ENCODE results near the gene PNKP. TPM values are rescaled to one million over a fixed set of nuclear protein-coding genes. Genes with fewer than 3 reads are reported as not detected.

The PNKP gene
- 10 to 100 TPM; 86.7 to 93.1 TPM for total RNA-seq

DNA sequence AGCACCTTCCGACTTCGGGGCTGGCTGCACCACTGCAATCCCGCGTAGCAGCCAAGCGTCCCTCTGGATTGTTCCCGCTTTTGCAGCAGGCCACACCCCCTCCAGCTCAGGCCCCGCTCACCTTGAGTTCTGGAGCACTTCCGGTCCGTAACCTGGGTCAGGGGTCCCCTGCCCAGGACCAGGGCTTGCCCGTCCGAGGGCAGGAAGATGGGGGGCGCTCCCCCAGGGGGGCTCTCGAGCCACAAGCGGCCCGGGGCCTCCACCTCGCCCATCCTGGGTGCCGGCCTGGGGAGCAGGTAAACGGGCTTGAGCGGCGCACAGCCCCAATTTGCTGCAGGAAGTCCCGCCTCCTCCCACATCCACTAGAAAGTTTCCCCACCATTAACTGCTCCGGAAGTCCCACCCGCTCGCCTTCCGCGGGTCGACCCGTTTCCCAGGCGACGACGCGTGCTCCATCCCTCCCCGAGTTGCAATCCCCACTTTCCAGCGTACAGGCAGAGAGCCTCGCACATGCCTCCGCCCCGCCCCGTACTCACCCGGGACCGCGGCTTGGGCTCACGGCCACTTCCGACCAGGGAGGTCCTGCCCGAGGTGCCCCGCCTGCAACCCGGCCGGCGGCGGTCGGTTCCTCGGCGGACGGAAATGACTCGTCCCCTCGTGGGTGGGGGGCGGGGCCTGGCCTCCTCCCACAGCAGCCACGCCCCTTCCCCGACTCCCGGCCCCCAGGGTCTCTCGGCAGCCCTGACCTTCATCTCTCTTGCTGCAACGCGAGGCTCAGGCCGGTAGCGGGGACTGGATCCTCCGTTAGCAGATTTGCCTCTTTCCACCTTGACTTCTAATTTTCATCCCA is at the start of gene PNKP:
Gene PNKP (minus strand): TSS at position 644 of the 850 bp plus-strand sequence. CDS start 372 bp downstream, at position 272.
- CTCF ChIA-PET = interaction anchor here (0.6 kb wide), 1 partner anchor 469 kb away, joined by 5 read pairs; no protein-coding TSS in a partner anchor
- POLR2A ChIA-PET = interaction anchor here (0.5 to 1.4 kb wide), 7 partner anchors 9 to 71 kb away, joined by 3 to 9 read pairs (median 4); partner anchors contain the start of gene PTOV1

DNA sequence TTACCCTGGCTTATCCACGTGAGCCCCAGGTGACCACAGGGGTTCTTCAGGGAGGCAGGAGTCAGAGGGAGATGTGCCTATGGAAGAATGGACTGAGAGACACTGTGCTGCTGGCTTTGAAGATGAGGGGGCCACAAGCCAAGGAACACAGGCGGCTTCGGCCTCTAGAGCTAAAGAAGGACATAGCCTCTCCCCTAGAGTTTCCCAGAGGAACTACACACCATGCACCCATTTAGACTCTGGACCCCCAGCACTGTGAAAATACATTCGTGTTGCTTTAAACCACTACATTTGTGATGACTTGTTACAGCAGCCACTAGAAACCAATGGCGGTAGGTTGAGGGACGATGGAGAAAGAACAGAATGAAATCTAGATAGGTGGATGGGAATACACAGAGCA is 47.9 kb upstream of the PNKP start:
- ChIA-PET CTCF (interaction anchor here (1.0 to 2.6 kb wide), 2 partner anchors 14 to 23 kb away, joined by 4 to 13 read pairs; partner anchors contain the start of genes ATF5 and NUP62), POLR2A (no interaction called here)

DNA sequence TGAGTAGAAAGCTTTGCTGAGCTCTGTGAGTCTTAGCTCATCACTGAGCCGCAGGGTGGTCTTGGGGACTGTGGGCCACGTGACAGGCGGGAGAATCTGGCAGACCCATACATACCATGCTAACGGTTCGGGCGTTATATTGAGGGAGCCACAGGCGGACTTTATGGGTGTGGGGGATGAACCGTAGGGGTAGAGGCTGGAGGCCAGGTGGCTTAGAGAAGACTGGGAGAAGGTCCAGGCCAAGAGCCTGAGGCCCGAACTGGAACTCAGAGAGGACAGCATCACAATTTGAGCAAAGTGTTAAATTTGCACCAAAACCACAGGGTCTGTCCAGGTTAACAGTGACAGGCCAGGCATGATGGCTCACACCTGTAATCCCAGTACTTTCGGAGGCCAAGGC is 46.3 kb upstream of the PNKP start:
- ChIA-PET POLR2A (no interaction called here), CTCF (interaction anchor here (1.0 to 2.6 kb wide), 3 partner anchors 9 to 15 kb away, joined by 3 to 13 read pairs (median 3); partner anchors contain the start of genes ATF5 and NUP62)

DNA sequence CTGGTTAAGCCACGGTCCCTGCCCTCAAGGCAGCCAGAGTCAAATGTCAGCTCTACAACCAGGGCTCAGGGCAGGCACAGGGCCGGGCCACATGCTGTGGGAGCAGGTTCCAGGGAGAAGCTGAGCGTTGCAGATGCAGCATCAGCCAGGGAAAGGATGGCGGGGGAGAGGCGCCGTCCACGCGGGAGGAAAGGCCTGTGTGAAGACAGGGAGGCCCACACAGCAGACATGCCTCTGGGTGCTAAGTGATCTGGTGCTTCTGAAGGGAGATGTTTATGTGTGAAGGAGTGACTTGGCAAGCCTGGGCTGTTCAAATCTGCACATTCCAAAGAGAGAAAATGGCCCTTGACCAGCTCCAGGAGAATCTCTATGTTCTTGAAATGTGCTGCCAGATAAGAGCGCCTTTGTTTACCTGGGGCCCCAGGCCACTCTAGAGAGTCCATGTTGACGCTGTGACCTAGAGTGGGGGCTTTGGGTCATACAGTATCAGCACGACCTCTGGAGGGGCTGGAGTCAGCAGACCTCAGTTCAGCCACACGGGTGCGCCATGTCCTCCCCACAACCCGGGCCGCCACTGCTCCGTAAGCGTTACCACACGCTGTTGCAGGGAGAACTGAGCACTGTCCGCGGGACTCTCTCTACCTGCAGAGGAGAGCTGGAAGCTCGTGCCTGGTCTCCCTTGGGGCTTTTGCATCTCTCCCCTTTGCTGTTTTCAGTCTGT is 45.7 kb upstream of the PNKP start:
- POLR2A ChIA-PET = interaction anchor here (0.8 kb wide), 1 partner anchor 26 kb away, joined by 3 read pairs; no protein-coding TSS in a partner anchor

DNA sequence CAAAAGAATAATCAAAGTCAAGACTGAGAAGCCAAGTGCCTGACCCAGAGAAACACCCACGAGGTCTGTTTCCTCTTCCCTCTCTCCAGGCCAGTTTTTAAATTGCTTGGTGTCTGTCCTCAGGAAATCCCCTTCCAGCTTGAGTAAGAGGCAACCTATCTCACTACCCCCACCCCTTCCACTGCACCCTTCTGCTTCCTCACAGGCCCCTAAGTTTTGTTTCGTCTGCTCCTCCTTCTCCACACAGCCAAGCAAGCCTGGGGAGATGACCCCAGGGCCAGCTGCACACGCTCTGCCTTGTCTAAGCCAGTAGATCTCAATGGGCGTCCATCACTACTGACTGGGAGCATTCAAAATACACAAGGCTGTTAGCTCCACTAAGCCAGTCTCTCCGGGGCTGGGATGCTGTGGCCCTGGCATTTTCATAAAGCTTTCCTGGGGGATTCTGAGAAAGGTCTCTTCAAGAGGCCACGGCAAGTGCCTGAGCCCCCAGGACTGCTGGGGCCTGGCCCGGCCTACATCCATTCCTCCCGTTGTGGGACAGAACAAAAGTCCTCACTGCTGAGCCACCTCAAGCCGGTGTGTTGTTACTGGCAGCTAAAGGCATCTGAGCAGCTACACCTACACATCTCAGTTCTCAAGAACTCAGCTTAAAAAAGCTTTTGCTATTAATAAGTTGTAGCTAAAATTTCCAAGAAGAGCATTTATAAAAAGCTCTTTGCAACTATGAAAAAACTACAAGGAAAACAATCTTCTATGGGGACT is 44.2 kb upstream of the PNKP start:
- POLR2A ChIA-PET = interaction anchor here (0.6 to 1.4 kb wide), 7 partner anchors 9 to 611 kb away, joined by 3 to 13 read pairs (median 7); partner anchors contain the start of genes ATF5, IL4I1 and NUP62
- CTCF ChIA-PET = interaction anchor here (0.7 to 3.5 kb wide), 6 partner anchors 9 to 224 kb away, joined by 3 to 11 read pairs (median 6); no protein-coding TSS in a partner anchor

More for the DNA sequence above, 45.7 kb upstream of the PNKP start:
- CTCF ChIA-PET = interaction anchor here (1.4 to 2.6 kb wide), 2 partner anchors 10 to 16 kb away, joined by 3 to 13 read pairs; partner anchors contain the start of genes ATF5 and NUP62

DNA sequence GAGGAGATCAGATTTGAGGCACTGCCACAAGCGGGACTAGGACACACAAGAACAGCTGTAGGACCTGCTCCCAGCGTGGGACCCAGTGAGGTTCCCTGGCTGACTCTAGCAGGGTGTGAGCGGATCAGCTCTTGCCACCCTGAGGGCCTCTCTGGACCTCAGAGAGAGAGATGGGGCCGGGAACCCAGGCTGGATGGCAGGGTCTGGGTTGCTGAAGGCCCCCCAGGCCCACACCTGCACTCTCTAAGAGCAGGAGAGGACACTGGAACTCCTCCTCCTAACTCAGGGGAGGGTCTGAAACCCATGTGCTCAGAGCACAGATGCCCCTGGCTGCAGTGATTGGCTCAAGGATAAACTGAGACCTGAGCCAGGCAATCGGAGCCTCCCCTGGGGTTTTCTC is 42.8 kb upstream of the PNKP start:
- ChIA-PET POLR2A (no interaction called here), CTCF (interaction anchor here (0.9 to 3.5 kb wide), 3 partner anchors 10 to 27 kb away, joined by 3 to 11 read pairs (median 3); no protein-coding TSS in a partner anchor)

DNA sequence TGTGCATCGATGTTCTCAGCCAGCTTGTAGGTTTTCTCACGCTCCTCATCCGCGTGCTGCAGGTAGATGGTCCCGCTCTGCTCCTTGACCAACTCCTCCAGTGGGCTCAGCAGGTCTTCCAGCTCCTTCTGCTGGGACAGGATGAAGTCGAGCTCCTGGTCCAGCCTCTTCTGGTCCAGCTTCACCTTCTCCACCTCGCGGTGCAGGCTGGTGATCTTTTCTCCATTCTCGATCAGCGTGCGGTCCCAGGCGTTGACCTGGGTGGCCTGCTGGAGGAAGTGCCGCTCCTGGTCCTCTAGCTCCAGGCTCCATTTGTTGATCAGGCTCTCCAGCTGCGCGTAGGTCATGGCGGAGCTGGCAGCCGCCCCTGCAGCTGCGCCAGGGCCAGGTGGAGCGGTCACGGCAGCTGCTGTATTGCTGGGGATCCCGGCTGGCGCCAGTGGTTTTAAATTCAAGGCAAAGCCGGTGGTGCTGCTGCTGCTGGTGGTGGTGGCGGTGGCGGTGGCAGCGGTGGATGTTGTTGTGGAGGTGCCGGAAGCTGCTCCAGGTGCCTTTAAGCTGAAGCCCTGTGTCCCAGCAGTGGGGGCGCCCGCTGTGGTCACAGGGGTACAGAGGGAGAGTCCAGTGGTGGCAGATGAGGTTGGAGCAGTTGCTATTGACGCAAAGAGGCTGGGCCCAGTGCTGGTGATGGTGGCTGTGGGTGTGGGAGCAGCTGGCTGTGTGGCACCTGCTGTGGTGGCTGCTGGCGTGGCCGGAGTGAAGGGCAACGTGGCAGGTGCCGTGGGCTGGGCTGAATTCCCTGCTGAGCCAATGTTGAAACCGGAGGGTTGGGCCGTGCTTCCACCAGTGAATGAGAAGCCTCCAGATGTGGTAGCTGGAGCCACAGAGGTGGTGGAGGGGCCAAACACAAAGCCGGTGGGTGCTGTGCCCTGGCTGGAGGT is 41.4 kb upstream of the PNKP start:
- ChIA-PET POLR2A (interaction anchor here (1.2 kb wide), 1 partner anchor 11 kb away, joined by 4 read pairs; no protein-coding TSS in a partner anchor), CTCF (interaction anchor here (3.5 kb wide), 1 partner anchor 14 kb away, joined by 11 read pairs; no protein-coding TSS in a partner anchor)

DNA sequence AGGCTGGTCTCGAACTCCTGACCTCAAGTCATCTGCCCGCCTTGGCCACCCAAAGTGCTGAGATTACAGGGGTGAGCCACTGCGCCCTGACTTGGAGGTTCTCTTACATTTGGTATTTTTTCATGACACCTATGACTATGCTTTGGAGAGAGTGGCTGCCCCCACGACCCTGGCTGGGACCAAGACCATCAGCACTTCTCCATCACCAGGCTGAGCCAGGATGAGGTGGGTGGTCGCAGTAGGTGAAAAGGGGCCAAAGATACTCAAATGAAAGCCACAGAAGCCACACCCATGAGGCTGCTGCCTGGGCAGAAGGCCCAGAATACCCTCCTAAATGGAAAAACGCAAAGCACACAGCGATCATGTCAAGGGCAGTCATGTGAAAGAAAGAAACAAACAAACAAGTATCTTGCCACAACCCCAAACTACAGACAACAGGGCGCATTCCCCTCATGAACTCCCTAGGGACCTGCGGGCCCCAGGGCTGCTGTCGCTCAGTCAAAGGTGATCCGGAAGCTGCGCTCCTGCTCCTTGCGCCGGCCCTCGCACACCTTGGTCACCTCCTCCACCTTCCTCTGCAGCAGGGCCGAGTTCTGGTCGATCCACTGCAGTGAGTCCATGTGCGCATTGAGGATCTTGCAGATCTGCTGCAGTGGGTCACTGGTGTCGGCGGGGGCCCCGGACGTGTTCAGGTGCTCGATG is 40.5 kb upstream of the PNKP start:
- ChIA-PET CTCF (no interaction called here), POLR2A (interaction anchor here (1.2 kb wide), 1 partner anchor 10 kb away, joined by 4 read pairs; no protein-coding TSS in a partner anchor)

DNA sequence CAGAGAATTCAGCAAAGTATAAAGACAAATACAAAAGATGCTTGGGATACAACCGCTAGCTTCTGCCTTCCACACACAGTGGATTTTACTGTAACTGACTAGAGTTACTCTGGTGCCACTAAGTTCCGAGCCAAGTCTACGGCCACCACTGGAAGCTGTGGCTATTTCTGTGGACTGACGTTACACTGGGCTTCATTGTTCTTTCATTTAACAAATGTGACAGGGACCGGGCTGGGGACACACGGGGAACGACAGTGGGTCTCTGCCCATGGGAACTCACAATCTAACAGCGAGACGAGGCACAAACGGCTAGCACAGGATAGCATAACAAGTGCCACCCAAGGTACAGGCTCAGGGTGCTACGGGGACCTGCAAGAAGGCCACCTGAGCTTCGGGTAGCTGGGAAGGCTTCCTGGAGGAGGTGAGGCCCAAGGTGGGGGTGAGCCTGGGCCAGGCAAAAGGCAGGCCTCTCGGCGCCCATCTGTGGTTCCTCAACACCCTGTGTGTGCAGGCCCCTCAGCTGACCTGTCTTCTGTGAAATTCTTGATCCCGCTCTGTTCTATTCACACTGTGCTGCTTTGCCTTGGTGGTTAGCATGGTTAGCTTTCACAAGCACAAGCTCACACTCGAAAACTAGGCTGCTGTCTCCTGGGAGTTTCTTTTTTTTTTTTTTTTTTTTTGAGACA is 39.6 kb upstream of the PNKP start:
- CTCF ChIA-PET = no interaction called here
- POLR2A ChIA-PET = interaction anchor here (1.1 kb wide), 1 partner anchor 12 kb away, joined by 3 read pairs; no protein-coding TSS in a partner anchor

DNA sequence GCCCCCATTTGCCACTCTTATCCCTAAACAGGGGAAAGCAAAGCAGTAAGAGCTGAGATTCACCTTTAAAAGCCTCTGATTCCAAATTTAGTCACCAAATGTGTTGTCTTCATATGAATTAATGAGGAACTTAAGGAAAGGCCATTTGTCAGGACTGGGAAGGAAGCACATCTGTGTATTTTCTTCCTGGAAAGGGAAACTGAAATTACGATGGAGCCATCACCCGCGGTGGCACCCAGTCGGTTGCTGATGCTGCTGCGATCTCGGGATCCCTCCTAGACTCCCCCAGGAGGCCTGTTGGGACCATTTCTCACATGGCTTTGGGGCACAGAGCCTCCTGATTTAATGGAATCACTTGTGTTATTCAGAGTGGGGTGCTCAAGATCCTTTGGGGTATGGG is 36.8 kb upstream of the PNKP start:
- ChIA-PET POLR2A (no interaction called here), CTCF (no interaction called here)

DNA sequence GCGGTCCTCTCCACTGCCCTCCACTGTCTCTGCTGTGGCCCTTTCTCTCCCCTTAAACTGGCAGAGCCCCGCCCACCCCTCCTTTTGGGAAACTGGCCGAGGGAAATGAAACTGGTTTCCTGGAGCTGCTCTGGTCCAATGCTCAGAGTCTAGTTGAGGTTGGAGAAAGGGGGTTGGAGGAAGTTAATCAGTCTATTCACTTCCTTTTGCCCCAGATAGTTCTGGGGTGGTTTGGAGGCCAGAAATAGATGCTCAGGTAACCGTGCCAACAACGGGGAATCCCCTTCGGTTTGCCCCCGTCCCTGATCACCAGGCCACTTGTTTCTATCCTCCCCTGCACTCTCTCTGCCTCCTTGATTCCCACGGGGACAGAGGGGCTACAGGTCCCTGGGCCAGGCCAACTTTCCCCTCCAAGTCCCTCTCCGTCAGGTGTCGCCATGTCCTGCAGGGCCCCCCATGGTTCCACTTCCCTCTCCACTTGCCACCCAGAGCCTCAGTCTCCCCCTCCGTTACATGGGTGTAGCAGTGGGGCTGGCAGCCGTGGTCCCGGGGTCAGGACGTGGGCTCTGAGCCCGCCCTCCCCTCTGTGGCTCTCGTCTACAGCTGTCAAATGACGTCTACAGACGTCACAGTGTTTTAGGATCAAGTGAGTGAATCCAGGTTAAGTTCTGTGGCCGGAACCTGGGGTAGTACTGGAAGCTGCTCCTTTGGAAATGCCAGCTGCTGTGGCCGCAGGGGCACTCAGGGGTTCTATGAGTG is 29.7 kb upstream of the PNKP start, which contains the start of gene IL4I1:
Gene IL4I1 (minus strand): TSS at position 25 of the 759 bp plus-strand sequence. CDS start 727 bp downstream, outside the sequence.
- CTCF ChIA-PET = interaction anchor here (0.6 to 1.3 kb wide), 3 partner anchors 15 to 166 kb away, joined by 3 to 5 read pairs (median 3); no protein-coding TSS in a partner anchor
- POLR2A ChIA-PET = interaction anchor here (0.7 to 1.3 kb wide), 6 partner anchors 12 to 34 kb away, joined by 3 to 7 read pairs (median 4); partner anchors contain the start of genes AKT1S1, ATF5, NUP62 and TBC1D17

DNA sequence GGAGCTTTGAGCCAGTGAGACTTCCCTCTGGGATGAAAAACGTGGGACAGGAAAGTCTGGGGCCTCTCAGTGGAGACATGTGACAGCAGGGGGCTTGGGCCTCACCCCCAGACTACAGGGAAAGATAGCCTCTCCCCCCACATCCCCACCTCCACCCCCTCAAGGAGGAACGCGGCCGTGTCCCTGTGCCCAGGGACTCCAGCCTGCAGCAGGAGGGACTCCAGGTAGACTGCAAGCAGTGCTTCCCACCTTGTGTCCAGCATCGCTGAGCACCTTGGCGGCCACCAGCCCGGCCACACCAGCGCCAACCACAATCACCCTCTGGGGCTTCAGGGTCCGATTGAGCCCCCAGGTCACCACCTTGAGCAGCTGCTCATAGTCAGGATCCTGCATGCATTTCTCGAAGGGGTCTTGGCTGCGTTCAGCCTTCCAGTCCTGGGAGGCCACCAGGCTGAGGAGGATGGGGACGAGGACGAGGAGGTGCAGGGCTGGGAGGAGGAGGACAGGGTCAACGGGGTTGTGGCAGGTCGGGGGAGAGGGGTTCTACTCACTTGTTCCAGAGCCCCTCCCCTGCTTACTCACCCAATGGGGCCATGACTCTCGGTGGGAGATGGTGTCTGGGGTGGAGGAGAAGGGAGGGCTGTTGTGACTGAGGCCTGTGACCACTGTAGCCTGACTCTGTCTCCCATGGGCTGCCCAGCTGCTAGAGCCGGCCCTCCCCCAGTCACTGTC is 28.4 kb upstream of the PNKP start:
- ChIA-PET POLR2A (interaction anchor here (1.0 to 2.5 kb wide), 3 partner anchors 28 to 34 kb away, joined by 3 to 12 read pairs (median 4); partner anchors contain the start of genes ATF5, NUP62 and PNKP), CTCF (interaction anchor here (1.3 to 1.6 kb wide), 2 partner anchors 10 to 15 kb away, joined by 3 to 11 read pairs; no protein-coding TSS in a partner anchor)

DNA sequence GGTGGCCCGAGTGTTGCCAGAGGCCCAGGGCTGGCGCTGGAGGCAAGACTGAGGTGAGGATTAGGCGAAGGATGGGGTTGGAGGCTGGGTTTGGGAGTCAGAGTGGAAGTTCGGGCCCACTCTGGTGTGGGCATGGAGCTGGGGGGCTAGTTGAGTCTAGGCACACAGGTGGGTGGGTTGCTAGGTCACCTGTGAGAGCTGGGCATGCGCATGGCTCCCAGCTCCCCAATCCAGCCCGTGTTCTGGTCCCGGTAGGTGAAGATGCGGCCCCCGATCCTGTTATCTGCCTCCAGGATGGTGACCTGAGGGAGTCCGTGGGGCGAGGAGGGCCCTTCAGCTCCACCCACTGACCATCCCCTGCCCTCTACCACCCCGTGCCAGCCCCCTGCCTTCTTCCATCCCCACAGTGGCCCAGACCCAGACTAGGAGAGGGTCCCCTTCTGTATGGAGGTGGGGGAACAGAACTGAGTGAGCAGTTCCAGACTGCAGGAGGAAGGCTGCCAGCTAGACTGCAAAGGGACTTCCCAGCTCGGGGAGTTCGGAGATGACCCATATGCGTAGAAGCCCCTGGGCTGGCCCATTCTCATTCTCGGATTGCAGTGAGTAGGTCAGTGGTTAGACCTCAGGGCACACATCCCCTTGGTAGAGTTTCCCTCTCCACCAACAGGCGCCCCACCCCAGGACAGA is 27.6 kb upstream of the PNKP start:
- ChIA-PET CTCF (interaction anchor here (1.3 to 1.6 kb wide), 3 partner anchors 11 to 23 kb away, joined by 3 to 11 read pairs (median 3); no protein-coding TSS in a partner anchor), POLR2A (interaction anchor here (0.7 to 2.5 kb wide), 4 partner anchors 11 to 35 kb away, joined by 3 to 12 read pairs (median 4); partner anchors contain the start of genes ATF5, NUP62 and PNKP)

Data from activated CD8-positive, alpha-beta memory T cell treated with anti-CD3 and anti-CD28 coated beads for 36 hours (primary cell).